ENCODE results near the gene TBL1XR1. TPM values are rescaled to one million over a fixed set of nuclear protein-coding genes. Genes with fewer than 3 reads are reported as not detected.

Gene TBL1XR1
- total and polyA plus RNA-seq, 2 of the 4 experiments (the other 2 are of a cell fraction): 25.2 to 170 TPM

DNA sequence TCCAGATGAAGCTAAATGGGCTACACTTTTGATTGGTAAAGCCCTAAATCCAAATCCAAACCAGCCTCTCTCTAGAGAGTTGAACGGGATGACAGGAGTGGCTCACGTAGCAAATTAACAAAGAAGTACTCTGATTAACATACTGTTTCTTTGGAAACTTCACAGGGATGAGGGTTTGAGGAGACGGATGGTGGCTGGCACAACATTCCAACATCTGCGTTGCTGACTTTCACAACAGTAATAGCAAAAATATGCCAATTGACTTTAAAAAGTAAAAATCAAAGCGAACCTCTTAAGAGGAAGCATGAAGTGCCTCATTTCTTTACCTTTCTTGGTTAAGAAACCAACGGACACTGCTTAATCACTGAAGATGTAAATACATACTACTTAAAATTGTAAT lies 181.4 kb downstream of the TBL1XR1 start:
- DNase-seq: no peak
- intact Hi-C loops (cut with micrococcal nuclease): no loop called here
- CTCF ChIA-PET: no interaction called here

More for the DNA sequence above, 181.4 kb downstream of the TBL1XR1 start:
- H4K5ac ChIP-seq (ENCODE audit: low read depth, low read length): no peak overlapping the region
- WGBS, 2 experiments (ENCODE audit: extremely low coverage in 2 of 2, insufficient read length in 1 of 2): no CpG with 5 or more reads among the region's 6 CpGs
- no peaks in the 10 kb centered on the region for H3K27me3 ChIP-seq (ENCODE audit: control insufficient read depth, insufficient read depth, low read length)
- no peak overlapping the region for H2BK120ac ChIP-seq (ENCODE audit: low read depth, low read length)
- no peak overlapping the region for H3K27ac ChIP-seq (ENCODE audit: insufficient read depth, low read length)
- no peak overlapping the region for H3K4me3 ChIP-seq (ENCODE audit: insufficient read depth, low read depth, low read length)
- H3K9me1 ChIP-seq (ENCODE audit: insufficient read depth, low read length): no peaks in the 10 kb centered on the region; the same call in 1 of the 2 replicates
- no peak overlapping the region for H3K4ac ChIP-seq (ENCODE audit: low read depth, low read length)
- H2BK5ac ChIP-seq (ENCODE audit: low read depth, low read length, poor library complexity, severe bottlenecking): no peak overlapping the region
- no peak overlapping the region for H4K8ac ChIP-seq (ENCODE audit: low read depth in 2 of 2, low read length in 2 of 2)
- no peak overlapping the region for H2AFZ ChIP-seq (replicated peaks; ENCODE audit: low read length, poor library complexity)
- no peak overlapping the region for H4K91ac ChIP-seq (ENCODE audit: insufficient read depth, low read depth, low read length)
- H3K23ac ChIP-seq (ENCODE audit: low read depth, low read length): no peak overlapping the region
- H2BK20ac ChIP-seq (ENCODE audit: low read depth, low read length): no peak overlapping the region
- TF ChIP-seq FOS (IDR thresholded peaks at IDR 0.05; ENCODE audit: low read depth, low read length): no peak
- TF ChIP-seq CTCF (conservative IDR thresholded peaks at IDR 0.05; ENCODE audit: low read depth, low read length): no peak
- no peak for TF ChIP-seq MAZ (IDR thresholded peaks at IDR 0.05; ENCODE audit: borderline replicate concordance, low read depth, low read length)
- no peak for TF ChIP-seq CHD1 (IDR thresholded peaks at IDR 0.05; ENCODE audit: low read depth, low read length)
- no peak for TF ChIP-seq MXI1 (IDR thresholded peaks at IDR 0.05; ENCODE audit: borderline replicate concordance, low read depth, low read length)
- TF ChIP-seq NFE2L2 (IDR thresholded peaks at IDR 0.05; ENCODE audit: low read depth, low read length): no peak
- TF ChIP-seq RAD21 (IDR thresholded peaks at IDR 0.05; ENCODE audit: low read length): no peak
- TF ChIP-seq RFX5 (IDR thresholded peaks at IDR 0.05; ENCODE audit: low read depth, low read length): no peak
- no peak for TF ChIP-seq USF2 (IDR thresholded peaks at IDR 0.05; ENCODE audit: low read depth, low read length)
- no peak for TF ChIP-seq MAFK (IDR thresholded peaks at IDR 0.05; ENCODE audit: low read depth, low read length)
- TF ChIP-seq BHLHE40 (IDR thresholded peaks at IDR 0.05; ENCODE audit: low read depth, low read length): no peak
- TF ChIP-seq CEBPB (IDR thresholded peaks at IDR 0.05; ENCODE audit: low read depth, low read length): no peak
- H3K9me3 ChIP-seq (ENCODE audit: control insufficient read depth, insufficient read depth, low read length): no peaks in the 10 kb centered on the region
- no peaks in the 10 kb centered on the region for H3K4me1 ChIP-seq (ENCODE audit: control insufficient read depth, insufficient read depth, low read length)
- no peaks in the 10 kb centered on the region; a peak in 1 of 4 replicates for H3K79me1 ChIP-seq (ENCODE audit: low read depth in 1 of 2, low read length in 2 of 2)
- no TSS peak for BruUV-seq (replicated peaks)
- no peak for ATAC-seq (ENCODE audit: low read depth)
- H3K36me3 ChIP-seq (ENCODE audit: control insufficient read depth, insufficient read depth, low read length): peaks cover 3% of the 10 kb centered on the region
- dilution Hi-C loops (cut with HindIII; ENCODE audit: low sequenced_read_pairs, unreplicated experiment) (no loop called here), in situ Hi-C loops (cut with MboI; ENCODE audit: low sequenced_read_pairs) (no loop called here)
- no peak overlapping the region for H3K18ac ChIP-seq (ENCODE audit: low read depth, low read length)
- no peak overlapping the region for H3K9ac ChIP-seq (ENCODE audit: low read depth, low read length)
- POLR2A ChIA-PET (ENCODE audit: unreplicated experiment): no interaction called here
- no peak overlapping the region for H2AK9ac ChIP-seq (replicated peaks; ENCODE audit: low read depth, low read length, poor library complexity)
- H2BK15ac ChIP-seq (ENCODE audit: low read depth, low read length): no peak overlapping the region
- no peak overlapping the region for H2AK5ac ChIP-seq (ENCODE audit: low read depth, low read length)
- H3K14ac ChIP-seq (replicated peaks; ENCODE audit: low read depth, low read length): no peak overlapping the region
- H3K4me2 ChIP-seq (ENCODE audit: low read depth, low read length): no peak overlapping the region
- no peak overlapping the region for H3K56ac ChIP-seq (ENCODE audit: extremely low read depth, insufficient read depth, low read length)
- no peaks in the 10 kb centered on the region for H4K20me1 ChIP-seq (ENCODE audit: insufficient read depth, low read length)

Measured in IMR-90 (cell line).